Activated CD4-positive, alpha-beta memory T cell treated with anti-CD3 and anti-CD28 coated beads for 36 hours (primary cell): ENCODE results near the gene PRIMPOL. TPM values are rescaled to one million over a fixed set of nuclear protein-coding genes. Genes with fewer than 3 reads are reported as not detected.
"Not testable (repeated sequence)": the region's sequence is repeated elsewhere in the genome, so short reads cannot be mapped to it uniquely, and the experiment has no call there.

Experiments
- CTCF ChIA-PET: fragments of 350-600 bp; sonication (Branson Sonifier 250); formaldehyde crosslinking; loops from one replicate; lab custom pipeline; 2021; ENCODE audit warnings: antibody characterized with exemption, inconsistent platforms; lab: Charles Lee
- POLR2A ChIA-PET: fragments of 350-600 bp; sonication (Branson Sonifier 250); formaldehyde crosslinking; loops from one replicate; lab custom pipeline; 2021; ENCODE audit warnings: antibody characterized with exemption; lab: Charles Lee
- DNase-seq: peaks from one replicate; pipeline ENCODE4 v3.0.0-alpha.2; 2020
- H3K27ac Mint-ChIP-seq: one replicate; pipeline ENCODE4 v1.8.0; 2021; ENCODE audit warnings: mixed read lengths
- H3K27me3 Mint-ChIP-seq: one replicate; pipeline ENCODE4 v1.8.0; 2021; ENCODE audit warnings: mixed read lengths
- H3K36me3 Mint-ChIP-seq: one replicate; pipeline ENCODE4 v1.8.0; 2021; ENCODE audit warnings: mixed read lengths
- H3K4me1 Mint-ChIP-seq: one replicate; pipeline ENCODE4 v1.8.0; 2021; ENCODE audit warnings: low read depth, mixed read lengths
- H3K4me3 Mint-ChIP-seq: one replicate; pipeline ENCODE4 v1.8.0; 2021; ENCODE audit warnings: mild to moderate bottlenecking, mixed read lengths
- H3K9me3 Mint-ChIP-seq: one replicate; pipeline ENCODE4 v1.8.0; 2021; ENCODE audit warnings: mixed read lengths
- intact Hi-C: fragments of 100-400 bp; cut with micrococcal nuclease; formaldehyde crosslinking; loops from one replicate; pipeline ENCODE4 v1.15.1; 2023
- total RNA-seq, 2 experiments: library from RNA; stranded (reverse); gene quantifications; one replicate each; pipeline ENCODE4 v1.2.3, GENCODE V29; 2021

Gene PRIMPOL
- total RNA-seq, 2 experiments from 2014 or later, result 23.1 to 27.1 TPM

- ChIA-PET POLR2A (no interaction called here), CTCF (no interaction called here)
- Mint-ChIP-seq H3K36me3 (peaks cover 16% of the 10 kb centered on the region), H3K27ac (no peak overlapping the region), H3K4me1 (peaks cover 14% of the 10 kb centered on the region), H3K9me3 (peaks cover 2% of the 10 kb centered on the region), H3K27me3 (no peaks in the 10 kb centered on the region), H3K4me3 (no peak overlapping the region)
- no peak for DNase-seq
- intact Hi-C loops, result no loop called here
Measured at GRCh38 chr4:184620212-184620867, 29.2 kb upstream of the PRIMPOL start.

DNA sequence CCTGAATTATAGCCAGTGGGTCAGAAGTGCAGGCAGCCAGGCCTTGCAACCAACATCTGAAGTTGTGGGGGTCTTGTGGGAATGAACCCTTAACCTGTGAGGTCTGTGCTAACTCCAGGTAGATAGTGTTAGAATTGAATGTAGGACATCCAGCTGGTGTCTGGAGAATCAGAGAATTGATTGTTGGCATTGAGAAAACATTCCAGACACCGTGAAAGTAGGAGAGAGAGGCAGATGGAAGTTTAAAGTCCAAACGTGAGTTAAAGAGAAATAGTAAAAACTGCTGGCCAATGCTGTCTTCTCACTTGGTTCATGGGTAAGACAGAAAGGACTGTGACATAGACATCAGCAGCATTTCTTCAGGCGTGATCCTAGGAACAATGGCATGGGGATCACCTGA lies 28.0 kb upstream of the PRIMPOL start:
- Mint-ChIP-seq H3K9me3 (no peaks in the 10 kb centered on the region), H3K4me3 (no peak overlapping the region), H3K27ac (no peak overlapping the region), H3K36me3 (peaks cover 21% of the 10 kb centered on the region), H3K27me3 (no peaks in the 10 kb centered on the region), H3K4me1 (peaks cover 23% of the 10 kb centered on the region)
- ChIA-PET POLR2A (no interaction called here), CTCF (no interaction called here)
- intact Hi-C loops, result no loop called here
- no peak for DNase-seq

GRCh38 chr4:184624504-184624903 lies 25.0 kb upstream of the PRIMPOL start:
- H3K9me3 Mint-ChIP-seq, POLR2A ChIA-PET, CTCF ChIA-PET, H3K27me3 Mint-ChIP-seq, DNase-seq, intact Hi-C loops: not testable (repeated sequence)
- peak overlapping the region; percentile 77 for H3K27ac Mint-ChIP-seq
- H3K4me1 Mint-ChIP-seq, result peaks cover 41% of the 10 kb centered on the region
- peaks cover 46% of the 10 kb centered on the region for H3K36me3 Mint-ChIP-seq
- peak overlapping the region; percentile 38 for H3K4me3 Mint-ChIP-seq

DNA sequence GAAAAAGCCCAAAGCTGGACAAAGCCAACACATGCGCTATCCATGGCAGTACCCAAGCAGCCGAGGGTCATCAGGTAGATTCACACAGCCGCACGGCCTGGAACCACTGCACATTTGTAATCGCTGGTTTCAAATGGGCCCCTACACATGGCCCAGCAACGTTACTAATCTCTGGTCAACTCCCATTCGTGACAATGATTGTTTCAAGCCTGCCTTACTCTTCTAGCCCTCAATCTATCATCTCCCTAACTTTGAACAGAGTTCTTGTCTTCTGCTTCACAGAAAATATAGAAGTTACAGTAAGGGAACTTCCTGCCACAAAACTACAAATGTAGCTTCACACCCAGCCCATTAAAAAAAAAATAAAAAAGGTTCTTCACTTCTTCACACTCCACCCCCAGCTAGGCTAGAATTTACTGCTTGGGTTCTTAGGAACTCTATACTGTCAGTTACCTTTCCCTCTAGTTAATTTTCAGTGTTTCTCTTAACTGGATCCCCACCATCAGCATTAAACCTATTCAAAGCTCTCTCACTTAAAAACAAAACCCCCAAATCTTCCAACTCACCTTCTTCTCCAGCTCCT lies 24.5 kb upstream of the PRIMPOL start:
- CTCF ChIA-PET, result no interaction called here
- Mint-ChIP-seq H3K36me3 (peaks cover 49% of the 10 kb centered on the region), H3K27me3 (no peaks in the 10 kb centered on the region), H3K4me3 (no peak overlapping the region), H3K9me3 (no peaks in the 10 kb centered on the region), H3K27ac (peak overlapping the region; percentile 77), H3K4me1 (peaks cover 41% of the 10 kb centered on the region)
- intact Hi-C loops, result no loop called here
- POLR2A ChIA-PET, result no interaction called here
- no peak for DNase-seq

DNA sequence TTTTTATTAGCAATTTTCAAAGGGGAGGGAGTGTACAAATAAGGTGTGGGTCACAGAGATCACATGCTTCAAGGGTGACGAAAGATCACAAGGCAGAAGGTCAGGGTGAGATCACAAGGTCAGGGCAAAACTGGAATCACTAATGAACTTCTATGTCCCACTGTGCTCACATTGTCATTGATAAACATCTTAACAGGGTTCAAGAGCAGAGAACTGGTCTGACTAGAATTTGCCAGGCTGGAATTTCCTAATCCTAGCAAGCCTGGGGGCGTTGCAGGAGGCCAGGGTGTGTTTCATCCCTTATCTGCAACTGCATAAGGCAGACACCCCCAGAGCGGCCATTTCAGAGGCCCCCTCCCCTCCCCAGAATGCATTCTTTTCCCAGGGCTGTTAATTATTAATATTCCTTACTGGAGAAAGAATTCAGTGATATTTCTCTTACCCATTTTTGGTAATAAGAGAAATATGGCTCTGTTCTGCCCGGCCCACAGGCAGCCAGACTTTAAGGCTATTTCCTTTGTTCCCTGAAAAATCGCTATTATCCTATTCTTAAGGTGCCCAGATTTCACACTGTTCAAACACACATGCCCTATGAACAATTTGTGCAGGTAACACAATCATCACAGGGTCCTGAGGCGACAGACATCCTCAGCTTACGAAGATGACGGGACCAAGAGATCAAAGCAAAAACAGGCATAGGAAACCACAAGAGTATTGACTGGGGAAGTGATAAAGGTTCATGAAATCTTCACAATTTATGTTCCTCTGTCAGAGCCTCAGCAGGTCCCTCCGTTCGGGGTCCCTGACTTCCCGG lies 23.5 kb upstream of the PRIMPOL start:
- DNase-seq, POLR2A ChIA-PET, H3K27me3 Mint-ChIP-seq, H3K4me3 Mint-ChIP-seq, intact Hi-C loops, H3K9me3 Mint-ChIP-seq, CTCF ChIA-PET: not testable (repeated sequence)
- peak overlapping the region; percentile 77 for H3K27ac Mint-ChIP-seq
- peaks cover 41% of the 10 kb centered on the region for H3K4me1 Mint-ChIP-seq
- H3K36me3 Mint-ChIP-seq, result peaks cover 56% of the 10 kb centered on the region

DNA sequence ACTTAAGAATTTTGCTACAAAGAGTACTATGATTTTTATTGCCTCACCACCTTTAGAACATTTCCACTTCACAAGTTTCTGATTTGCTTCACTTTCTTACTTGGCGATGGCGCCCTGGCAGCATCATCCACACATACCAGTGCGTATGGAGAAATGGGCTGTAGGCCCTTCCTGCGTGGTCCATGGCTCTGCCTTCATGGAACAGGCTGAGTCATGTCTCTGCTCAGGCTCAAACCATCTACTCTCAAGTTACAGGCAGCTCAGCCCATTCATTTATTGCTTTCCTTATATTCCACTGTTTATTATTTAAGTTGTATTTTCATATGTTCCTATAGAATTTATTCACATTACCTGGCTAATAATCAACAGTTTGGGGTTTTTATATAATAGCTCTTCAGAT lies 21.4 kb upstream of the PRIMPOL start:
- no peak overlapping the region for H3K4me3 Mint-ChIP-seq
- no peak for DNase-seq
- POLR2A ChIA-PET, result no interaction called here
- H3K27ac Mint-ChIP-seq, result no peak overlapping the region
- CTCF ChIA-PET, result no interaction called here
- H3K27me3 Mint-ChIP-seq, result no peaks in the 10 kb centered on the region
- peaks cover 60% of the 10 kb centered on the region for H3K36me3 Mint-ChIP-seq
- no peaks in the 10 kb centered on the region for H3K9me3 Mint-ChIP-seq
- peaks cover 41% of the 10 kb centered on the region for H3K4me1 Mint-ChIP-seq
- intact Hi-C loops, result no loop called here

- Mint-ChIP-seq H3K9me3 (no peaks in the 10 kb centered on the region), H3K4me3 (no peak overlapping the region), H3K27me3 (no peaks in the 10 kb centered on the region), H3K4me1 (peaks cover 8% of the 10 kb centered on the region), H3K27ac (no peak overlapping the region), H3K36me3 (peaks cover 53% of the 10 kb centered on the region)
- intact Hi-C loops, result no loop called here
- CTCF ChIA-PET, result interaction anchor here (1.1 kb wide), 1 partner anchor 369 kb away, joined by 3 read pairs; no protein-coding TSS in a partner anchor
- POLR2A ChIA-PET, result no interaction called here
- no peak for DNase-seq
Measured at GRCh38 chr4:184632842-184633241, 16.7 kb upstream of the PRIMPOL start.

GRCh38 chr4:184635381-184635780 lies 14.2 kb upstream of the PRIMPOL start:
- no peak for DNase-seq
- H3K27ac Mint-ChIP-seq, result no peak overlapping the region
- peaks cover 48% of the 10 kb centered on the region for H3K36me3 Mint-ChIP-seq
- ChIA-PET POLR2A (no interaction called here), CTCF (interaction anchor here (0.9 to 1.4 kb wide), 2 partner anchors 67 to 371 kb away, joined by 3 to 5 read pairs; no protein-coding TSS in a partner anchor)
- intact Hi-C loops, result no loop called here
- H3K4me1 Mint-ChIP-seq, result peaks cover 20% of the 10 kb centered on the region
- H3K9me3 Mint-ChIP-seq, result no peaks in the 10 kb centered on the region
- H3K4me3 Mint-ChIP-seq, result no peak overlapping the region
- H3K27me3 Mint-ChIP-seq, result no peaks in the 10 kb centered on the region

GRCh38 chr4:184636144-184636543 lies 13.4 kb upstream of the PRIMPOL start:
- Mint-ChIP-seq H3K27ac (no peak overlapping the region), H3K4me3 (no peak overlapping the region), H3K27me3 (no peaks in the 10 kb centered on the region), H3K36me3 (peaks cover 46% of the 10 kb centered on the region), H3K4me1 (peaks cover 25% of the 10 kb centered on the region), H3K9me3 (no peaks in the 10 kb centered on the region)
- no peak for DNase-seq
- ChIA-PET POLR2A (no interaction called here), CTCF (interaction anchor here (0.9 to 1.4 kb wide), 2 partner anchors 66 to 372 kb away, joined by 3 to 5 read pairs; no protein-coding TSS in a partner anchor)
- intact Hi-C loops, result no loop called here

- CTCF ChIA-PET, result no interaction called here
- DNase-seq, result no peak
- no peak overlapping the region for H3K27ac Mint-ChIP-seq
- H3K27me3 Mint-ChIP-seq, result no peaks in the 10 kb centered on the region
- no peaks in the 10 kb centered on the region for H3K9me3 Mint-ChIP-seq
- intact Hi-C loops, result no loop called here
- H3K4me1 Mint-ChIP-seq, result peaks cover 32% of the 10 kb centered on the region
- peaks cover 48% of the 10 kb centered on the region for H3K36me3 Mint-ChIP-seq
- POLR2A ChIA-PET, result no interaction called here
- no peak overlapping the region for H3K4me3 Mint-ChIP-seq
Measured at GRCh38 chr4:184636897-184637296, 12.6 kb upstream of the PRIMPOL start.

GRCh38 chr4:184641022-184641421 lies 8.5 kb upstream of the PRIMPOL start:
- H3K4me3 Mint-ChIP-seq, result no peak overlapping the region

DNA sequence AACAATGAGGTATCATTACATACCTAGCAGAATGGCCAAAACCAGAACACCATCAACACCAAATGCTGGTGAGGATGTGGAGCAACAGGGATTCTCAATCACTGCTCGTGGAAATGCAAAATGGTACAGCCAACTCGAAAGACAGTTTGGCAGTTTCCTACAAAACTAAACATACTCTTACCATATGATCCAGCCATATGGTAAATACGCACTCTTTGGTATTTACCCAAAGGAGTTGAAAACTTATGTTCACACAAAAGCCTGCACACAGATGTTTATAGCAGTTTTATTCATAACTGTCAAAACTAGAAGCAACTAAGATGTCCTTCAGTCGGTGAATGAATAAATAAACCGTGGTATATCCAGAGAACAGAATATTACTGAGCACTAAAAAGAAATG lies 8.1 kb upstream of the PRIMPOL start:
- Mint-ChIP-seq H3K4me1 (peaks cover 55% of the 10 kb centered on the region), H3K27me3 (no peaks in the 10 kb centered on the region), H3K27ac (no peak overlapping the region), H3K4me3 (no peak overlapping the region), H3K9me3 (no peaks in the 10 kb centered on the region), H3K36me3 (peaks cover 51% of the 10 kb centered on the region)
- ChIA-PET CTCF (no interaction called here), POLR2A (interaction anchor here (0.6 kb wide), 1 partner anchor 69 kb away, joined by 3 read pairs; no protein-coding TSS in a partner anchor)
- intact Hi-C loops, result no loop called here
- DNase-seq, result no peak

More at GRCh38 chr4:184641022-184641421, 8.5 kb upstream of the PRIMPOL start:
- no peak overlapping the region for H3K27ac Mint-ChIP-seq
- no peaks in the 10 kb centered on the region for H3K9me3 Mint-ChIP-seq
- intact Hi-C loops, result no loop called here
- no peak for DNase-seq
- peaks cover 51% of the 10 kb centered on the region for H3K36me3 Mint-ChIP-seq
- CTCF ChIA-PET, result no interaction called here
- no peaks in the 10 kb centered on the region for H3K27me3 Mint-ChIP-seq
- H3K4me1 Mint-ChIP-seq, result peaks cover 51% of the 10 kb centered on the region
- POLR2A ChIA-PET, result interaction anchor here (0.6 kb wide), 1 partner anchor 68 kb away, joined by 3 read pairs; no protein-coding TSS in a partner anchor
